Activated CD4-positive, CD25-positive, alpha-beta regulatory T cell treated with anti-CD3 and anti-CD28 coated beads, Interleukin-2, amount 50 U/mL, for 16 hours (primary cell): ENCODE results near the gene DCUN1D2.
"Not testable (repeated sequence)": the region's sequence is repeated elsewhere in the genome, so short reads cannot be mapped to it uniquely, and the experiment has no call there.

Source experiments
- DNase-seq: peaks from one replicate; pipeline ENCODE4 v3.0.0-alpha.2; 2020; ENCODE audit warnings: low read depth, low spot score

Gene DCUN1D2

DNA sequence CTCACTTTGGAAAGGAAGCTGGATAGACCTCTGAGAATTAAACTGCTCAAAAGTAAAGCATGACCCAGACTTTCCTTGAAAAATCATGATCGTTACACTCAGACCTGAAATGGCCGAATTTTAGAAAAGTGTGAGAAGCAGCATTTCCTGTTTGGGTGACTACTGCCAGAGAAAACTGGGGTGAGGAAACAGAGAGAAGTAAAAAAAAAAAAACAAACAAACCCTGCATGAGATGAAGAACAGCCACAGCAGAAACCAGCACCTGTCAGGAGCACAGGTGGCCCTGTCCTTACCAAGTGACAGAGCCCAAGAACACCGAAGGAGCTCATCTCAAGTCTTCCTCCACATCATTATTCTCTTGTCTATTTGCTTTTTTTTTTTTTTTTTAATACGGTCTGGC is 25.2 kb downstream of the DCUN1D2 start:
- no peak for DNase-seq

DNA sequence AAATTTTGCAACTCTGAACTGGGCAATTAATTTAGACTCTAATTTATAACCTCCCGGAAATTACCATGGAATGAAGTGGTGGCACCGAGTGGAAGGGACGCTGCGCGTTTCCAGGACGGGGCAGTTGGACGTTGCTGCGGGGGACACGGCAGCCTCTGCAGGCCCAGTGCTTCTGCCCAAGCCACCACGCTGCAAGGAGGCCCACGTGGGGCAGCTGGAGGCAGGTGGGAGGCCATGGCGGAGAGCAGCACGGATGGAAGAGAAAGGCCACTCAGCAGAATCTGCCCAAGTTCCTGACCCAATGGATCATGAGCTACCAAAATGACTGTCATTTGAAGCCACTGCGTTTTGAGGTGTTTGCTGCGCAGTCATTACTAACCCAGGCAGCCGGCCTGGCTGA is 26.0 kb downstream of the DCUN1D2 start:
- no peak for DNase-seq

DNA sequence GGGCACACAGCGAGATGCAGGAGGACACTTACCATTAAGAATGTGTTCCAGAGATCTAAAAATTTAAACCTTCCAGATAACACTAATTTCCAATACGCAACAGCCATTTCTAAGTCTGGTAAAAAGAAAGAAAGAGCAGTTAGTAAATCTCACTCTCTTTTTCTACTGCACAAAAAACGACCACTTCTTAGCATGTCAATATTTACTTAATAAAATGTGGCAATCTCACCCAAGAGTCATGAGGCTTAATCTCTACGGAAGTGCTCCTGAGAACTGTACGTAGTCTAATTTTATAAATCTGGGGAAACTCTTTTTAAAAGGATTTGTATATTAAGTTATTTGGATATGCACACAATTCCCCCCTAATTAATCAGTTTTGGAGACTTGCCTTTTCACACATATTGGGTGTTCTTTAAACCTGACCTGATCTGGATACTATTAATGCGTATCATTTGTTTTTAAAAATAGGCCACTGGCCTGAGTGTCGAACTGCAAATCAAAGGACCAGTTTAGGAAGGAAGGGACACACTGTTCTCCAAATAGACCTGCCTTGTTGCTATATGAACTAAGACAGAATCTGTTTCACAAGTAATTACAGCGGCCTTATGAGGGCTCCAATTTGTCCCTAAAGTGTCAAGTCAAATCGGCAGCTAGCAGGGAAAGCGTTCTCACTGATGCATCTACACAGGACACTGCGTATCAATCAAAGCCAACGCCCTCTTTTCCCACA is 29.3 kb downstream of the DCUN1D2 start:
- DNase-seq, result no peak

GRCh38 chr13:113460599-113460998 is 29.9 kb downstream of the DCUN1D2 start:
- no peak for DNase-seq

DNA sequence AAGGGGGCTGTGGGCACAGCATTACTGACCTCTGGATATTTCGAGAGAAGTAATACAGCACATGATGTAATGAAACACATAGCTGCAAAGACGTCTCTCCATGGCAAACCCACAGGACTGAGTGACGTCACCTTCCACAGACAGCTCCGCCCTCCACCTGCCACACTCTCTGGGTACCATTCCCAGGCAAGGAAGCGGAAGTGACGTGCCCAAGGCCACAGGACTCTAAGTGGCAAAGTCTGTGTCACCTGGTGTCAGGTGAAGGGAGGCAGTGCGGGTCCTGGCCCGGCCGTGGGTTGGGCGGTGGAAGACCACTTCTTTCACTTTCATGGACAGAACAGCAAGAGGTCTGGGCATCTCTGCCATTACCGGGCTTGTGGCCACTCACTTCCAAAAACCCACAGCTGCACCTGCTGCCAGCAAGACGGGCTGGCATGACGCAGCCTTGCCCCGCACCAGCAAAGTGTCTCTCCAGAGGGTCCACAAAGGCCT is 30.4 kb downstream of the DCUN1D2 start:
- no peak for DNase-seq

- DNase-seq, result no peak
These were observed 32.1 kb downstream of the DCUN1D2 start for GRCh38 chr13:113458253-113459065.

DNA sequence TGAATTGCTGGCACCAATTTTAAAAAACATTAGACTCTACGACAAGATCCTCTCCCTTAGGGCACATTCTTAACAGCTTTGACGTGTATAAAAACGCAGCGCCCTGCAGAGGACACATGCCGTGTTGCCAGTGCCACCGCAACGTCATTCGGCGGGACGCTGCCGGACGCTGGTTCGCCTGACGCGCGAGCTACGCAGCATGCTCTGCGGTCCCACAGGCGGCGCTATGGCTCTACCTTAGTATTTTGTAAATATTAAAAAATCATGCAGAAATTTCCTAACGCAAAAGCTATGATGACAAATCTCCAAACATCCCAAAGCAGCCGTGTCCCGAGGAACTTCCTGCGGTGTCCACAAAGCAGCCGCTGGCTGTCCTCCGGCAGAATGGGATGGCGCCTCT is 33.0 kb downstream of the DCUN1D2 start:
- no peak for DNase-seq

DNA sequence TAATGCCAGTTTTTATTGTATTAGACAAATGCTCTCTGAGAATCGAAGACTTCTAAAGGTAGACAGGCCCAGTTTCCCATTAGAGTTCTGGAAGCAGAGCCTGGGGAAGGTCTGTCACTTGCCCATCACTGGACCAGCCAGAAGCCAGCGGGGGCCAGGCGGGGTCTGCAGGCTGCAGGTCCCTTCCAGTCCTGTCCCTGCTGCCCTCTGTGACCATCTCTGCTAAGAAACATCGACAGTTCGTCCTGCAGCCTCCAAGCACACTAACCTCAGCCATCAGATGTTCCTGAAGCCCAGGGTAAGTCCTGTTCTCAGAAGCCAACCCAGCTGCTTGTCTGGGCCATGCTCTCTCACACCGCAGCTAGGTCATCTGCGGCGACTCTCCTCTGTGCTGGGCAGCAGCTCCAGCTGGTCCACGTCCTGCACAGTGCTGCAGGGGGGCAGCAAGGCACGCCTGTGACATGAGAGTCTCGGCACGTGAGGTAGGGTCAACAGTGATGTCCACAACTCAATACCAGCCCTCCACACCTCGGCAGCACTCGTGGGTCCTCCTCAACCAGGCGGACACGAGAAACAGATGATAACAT is 34.3 kb downstream of the DCUN1D2 start:
- no peak for DNase-seq

GRCh38 chr13:113455384-113455783 is 35.1 kb downstream of the DCUN1D2 start:
- no peak for DNase-seq

DNA sequence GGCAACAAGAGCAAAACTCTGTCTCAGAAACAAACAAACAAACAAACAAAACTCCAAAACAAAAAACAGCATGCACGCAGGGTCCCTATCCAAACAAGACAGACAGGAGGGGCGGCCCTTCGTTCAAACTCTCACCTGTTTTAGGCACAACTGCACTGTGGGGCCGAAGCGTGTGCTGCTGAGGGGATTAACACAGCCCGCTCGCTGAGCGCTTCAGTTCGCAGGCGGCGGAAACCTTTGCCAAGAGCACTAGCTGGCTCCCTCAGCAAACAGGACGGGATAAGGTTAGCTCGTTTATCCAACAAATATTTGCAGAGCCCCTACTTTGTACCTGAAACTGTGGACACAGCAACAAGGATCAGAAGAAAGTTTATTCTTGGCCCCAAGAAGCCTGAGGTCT is 35.6 kb downstream of the DCUN1D2 start:
- no peak for DNase-seq

- DNase-seq, result no peak
These were observed 37.3 kb downstream of the DCUN1D2 start, which contains the start of gene ADPRHL1 for GRCh38 chr13:113452942-113453901. Gene ADPRHL1 (minus strand): TSS chr13:113453488. CDS start chr13:113453437, 51 bp downstream.

DNA sequence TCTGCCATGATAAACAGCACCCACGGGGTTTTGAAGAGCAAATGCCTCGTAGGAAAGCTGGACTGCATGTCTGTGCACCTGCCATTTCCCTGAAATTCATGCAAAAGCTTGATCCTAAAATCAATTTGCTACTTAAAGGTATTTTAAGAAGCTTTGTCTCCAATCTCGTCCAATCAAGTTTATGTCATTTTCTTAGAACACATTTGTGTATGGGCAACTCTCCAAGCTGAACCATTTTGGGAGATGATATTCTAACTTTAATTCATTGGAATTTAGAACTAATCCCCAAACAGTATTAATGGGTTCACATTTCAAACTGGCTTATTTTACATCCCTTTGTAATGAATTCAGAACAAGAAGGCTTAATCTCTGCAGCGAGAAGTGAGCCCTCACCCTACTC is 38.0 kb downstream of the DCUN1D2 start:
- no peak for DNase-seq

- no peak for DNase-seq
These were observed 38.5 kb downstream of the DCUN1D2 start for GRCh38 chr13:113451951-113452421.

- DNase-seq, result not testable (repeated sequence)
These were observed 39.5 kb downstream of the DCUN1D2 start for GRCh38 chr13:113450861-113451620.

GRCh38 chr13:113450348-113450744 is 40.2 kb downstream of the DCUN1D2 start:
- not testable (repeated sequence) for DNase-seq

DNA sequence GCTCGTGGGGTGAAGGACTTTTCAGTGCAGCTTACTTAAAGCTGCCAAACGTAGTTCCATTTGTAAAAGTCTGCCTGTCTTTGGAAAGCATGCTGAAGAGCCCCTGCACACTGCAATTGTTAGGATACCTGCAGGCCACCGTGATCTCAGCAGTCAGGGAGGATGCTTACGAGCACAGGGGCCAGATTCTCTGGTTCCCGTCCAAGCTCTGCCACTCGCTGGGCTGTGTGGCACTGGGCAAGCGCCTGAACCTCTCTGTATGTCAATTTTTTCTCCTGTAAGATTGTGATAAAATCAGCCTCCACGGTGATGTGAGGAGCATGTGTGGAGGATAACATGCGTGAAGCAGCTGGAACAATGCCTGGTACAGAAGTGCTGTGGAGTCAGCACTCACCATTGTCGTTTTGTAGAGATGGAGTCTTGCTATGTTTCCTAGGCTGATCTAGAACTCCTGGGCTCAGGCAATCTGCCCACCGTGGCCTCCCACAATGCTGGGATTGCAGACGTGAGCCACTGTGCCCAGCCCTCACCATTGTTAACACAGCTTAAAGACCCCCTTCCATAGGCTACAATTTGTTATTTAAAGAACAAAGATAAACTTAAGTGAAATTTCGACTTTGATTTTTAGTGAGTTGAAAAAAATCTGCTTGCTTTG is 40.7 kb downstream of the DCUN1D2 start:
- no peak for DNase-seq

DNA sequence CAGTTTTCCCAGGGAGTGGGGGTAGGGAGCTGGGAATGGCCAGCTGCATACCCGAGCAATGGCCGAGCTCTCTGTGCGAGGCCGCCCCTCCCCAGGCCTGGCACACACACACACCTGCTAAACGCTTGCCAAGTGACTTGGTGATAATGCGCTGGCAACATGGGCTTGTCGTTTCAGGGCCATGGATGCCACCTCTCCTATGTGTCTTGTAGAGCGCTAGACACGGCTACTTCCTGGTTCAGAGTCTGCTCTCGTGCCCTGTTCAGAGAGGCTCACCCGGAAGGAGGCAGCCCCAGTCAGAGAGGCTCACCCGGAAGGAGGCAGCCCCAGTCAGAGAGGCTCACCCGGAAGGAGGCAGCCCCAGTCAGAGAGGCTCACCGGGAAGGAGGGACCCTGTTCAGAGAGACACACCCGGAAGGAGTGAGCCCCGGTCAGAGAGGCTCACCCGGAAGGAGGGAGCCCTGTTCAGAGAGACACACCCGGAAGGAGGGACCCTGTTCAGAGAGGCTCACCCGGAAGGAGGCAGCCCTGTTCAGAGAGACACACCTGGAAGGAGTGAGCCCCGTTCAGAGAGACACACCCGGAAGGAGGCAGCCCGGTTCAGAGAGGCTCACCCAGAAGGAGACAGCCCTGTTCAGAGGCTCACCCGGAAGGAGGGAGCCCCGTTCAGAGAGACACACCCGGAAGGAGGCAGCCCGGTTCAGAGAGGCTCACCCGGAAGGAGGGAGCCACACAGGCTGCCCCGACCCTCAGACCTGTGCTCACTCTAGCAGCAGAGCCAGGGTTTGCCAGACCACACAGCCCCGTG is 41.4 kb downstream of the DCUN1D2 start:
- DNase-seq, result no peak

GRCh38 chr13:113448545-113448884 is 42.0 kb downstream of the DCUN1D2 start:
- no peak for DNase-seq

DNA sequence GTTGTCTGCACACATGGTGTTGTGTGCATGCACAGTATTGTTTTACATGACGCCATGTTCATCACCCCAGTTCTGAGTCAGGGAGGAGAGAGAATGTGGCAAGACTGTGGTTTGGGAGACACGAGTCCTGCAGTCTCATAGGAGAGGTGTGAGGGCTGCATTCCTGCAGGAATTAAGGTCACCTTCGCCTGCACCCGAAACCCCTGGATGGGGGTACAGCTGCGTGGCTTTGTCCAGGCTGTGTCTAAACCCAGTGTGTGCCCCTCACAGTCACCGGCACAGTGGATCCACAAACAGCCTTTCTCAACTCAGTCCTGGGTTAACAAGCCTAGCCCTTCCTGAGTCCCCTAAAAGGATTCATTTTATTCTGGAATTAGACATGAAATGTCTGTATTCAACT is 42.9 kb downstream of the DCUN1D2 start:
- no peak for DNase-seq
